Brain microvascular endothelial cell (primary cell): ENCODE results near the gene PYGO2.
"Not testable (repeated sequence)": the region's sequence is repeated elsewhere in the genome, so short reads cannot be mapped to it uniquely, and the experiment has no call there.

Source experiments
- DNase-seq: peaks from one replicate; pipeline ENCODE4 v3.0.0-alpha.2; 2020
- H3K27ac ChIP-seq: fragments of 250-450 bp; sonication (Bioruptor Pico); 2 replicates; pipeline ENCODE4 v1.5.1; 2020; ENCODE audit warnings: mild to moderate bottlenecking, moderate library complexity
- H3K27me3 ChIP-seq: fragments of 250-450 bp; sonication (Bioruptor Pico); replicated peaks from 2 replicates; pipeline ENCODE4 v1.5.1; 2020; ENCODE audit warnings: mild to moderate bottlenecking
- H3K36me3 ChIP-seq: fragments of 250-450 bp; sonication (Bioruptor Pico); replicated peaks from 2 replicates; pipeline ENCODE4 v1.5.1; 2020; ENCODE audit warnings: mild to moderate bottlenecking
- H3K4me3 ChIP-seq: 2 replicates; pipeline ENCODE4 v1.5.1; 2011; ENCODE audit warnings: low read depth, mild to moderate bottlenecking, control low read depth, low read length, moderate library complexity
- CTCF ChIP-seq: IDR thresholded peaks from 2 replicates; pipeline ENCODE4 v1.5.1; 2011; ENCODE audit warnings: low read depth, mild to moderate bottlenecking, moderate library complexity, low read length, control low read depth, inconsistent platforms; ENCODE audit errors: missing control alignments
- in situ Hi-C: cut with HindIII; loops from 2 replicates; pipeline ENCODE4 v1.10.0; 2017; ENCODE audit warnings: low sequenced_read_pairs, low pct_ligation_motif_present

The PYGO2 gene

DNA sequence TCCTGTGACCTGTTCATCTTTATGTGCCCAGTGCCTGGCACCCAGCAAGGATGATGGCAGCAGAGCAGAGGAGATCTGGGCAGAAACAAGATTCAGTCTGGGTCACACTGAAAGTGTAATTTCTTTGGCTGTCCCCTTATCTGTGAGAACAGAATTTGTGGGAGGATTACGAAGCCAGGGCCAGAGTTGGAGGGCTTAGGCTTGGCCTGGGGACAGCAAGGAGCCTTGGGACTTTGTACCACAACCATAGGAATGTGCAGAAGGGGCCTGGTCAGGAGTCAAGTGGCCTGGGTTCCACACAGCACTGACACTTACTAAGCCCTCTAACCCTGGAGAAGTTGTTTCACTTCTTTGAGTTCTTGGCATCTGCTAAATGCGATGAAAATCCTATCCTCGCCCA lies 37.9 kb downstream of the PYGO2 start:
- no peak for TF ChIP-seq CTCF
- peaks cover 6% of the 10 kb centered on the region for H3K36me3 ChIP-seq
- in situ Hi-C loops = no loop called here
- no peaks in the 10 kb centered on the region for H3K27me3 ChIP-seq
- H3K4me3 ChIP-seq = no peak overlapping the region
- no peak for DNase-seq
- H3K27ac ChIP-seq = no peak overlapping the region

DNA sequence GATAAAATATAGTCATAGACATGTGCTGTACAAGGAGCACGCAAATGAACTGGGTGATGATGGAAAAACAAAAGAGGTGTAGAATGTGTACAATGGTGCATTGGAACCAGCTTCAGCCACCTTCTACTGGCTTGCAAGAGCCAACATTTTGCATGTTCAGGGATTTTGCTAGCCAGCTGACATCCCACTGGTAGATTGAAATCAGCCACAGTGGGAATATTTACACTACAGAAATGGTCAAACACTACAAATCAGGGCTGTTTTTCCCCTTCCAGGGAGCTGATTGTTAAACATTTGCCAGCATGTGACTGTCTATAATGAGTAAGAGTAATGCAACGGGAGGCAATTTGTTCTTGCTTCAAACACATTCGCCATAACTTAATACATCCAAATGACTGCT lies 48.3 kb downstream of the PYGO2 start:
- no peaks in the 10 kb centered on the region for H3K36me3 ChIP-seq
- no peak overlapping the region for H3K4me3 ChIP-seq
- no peak overlapping the region for H3K27ac ChIP-seq
- DNase-seq = no peak
- no peaks in the 10 kb centered on the region for H3K27me3 ChIP-seq
- in situ Hi-C loops = no loop called here
- TF ChIP-seq CTCF = no peak

- no peak overlapping the region for H3K4me3 ChIP-seq
- in situ Hi-C loops = no loop called here
- no peaks in the 10 kb centered on the region for H3K36me3 ChIP-seq
- no peak overlapping the region for H3K27ac ChIP-seq
- no peak for TF ChIP-seq CTCF
- DNase-seq = no peak
- no peaks in the 10 kb centered on the region for H3K27me3 ChIP-seq
Observed at GRCh38 chr1:154912755-154913154, 48.8 kb downstream of the PYGO2 start.

DNA sequence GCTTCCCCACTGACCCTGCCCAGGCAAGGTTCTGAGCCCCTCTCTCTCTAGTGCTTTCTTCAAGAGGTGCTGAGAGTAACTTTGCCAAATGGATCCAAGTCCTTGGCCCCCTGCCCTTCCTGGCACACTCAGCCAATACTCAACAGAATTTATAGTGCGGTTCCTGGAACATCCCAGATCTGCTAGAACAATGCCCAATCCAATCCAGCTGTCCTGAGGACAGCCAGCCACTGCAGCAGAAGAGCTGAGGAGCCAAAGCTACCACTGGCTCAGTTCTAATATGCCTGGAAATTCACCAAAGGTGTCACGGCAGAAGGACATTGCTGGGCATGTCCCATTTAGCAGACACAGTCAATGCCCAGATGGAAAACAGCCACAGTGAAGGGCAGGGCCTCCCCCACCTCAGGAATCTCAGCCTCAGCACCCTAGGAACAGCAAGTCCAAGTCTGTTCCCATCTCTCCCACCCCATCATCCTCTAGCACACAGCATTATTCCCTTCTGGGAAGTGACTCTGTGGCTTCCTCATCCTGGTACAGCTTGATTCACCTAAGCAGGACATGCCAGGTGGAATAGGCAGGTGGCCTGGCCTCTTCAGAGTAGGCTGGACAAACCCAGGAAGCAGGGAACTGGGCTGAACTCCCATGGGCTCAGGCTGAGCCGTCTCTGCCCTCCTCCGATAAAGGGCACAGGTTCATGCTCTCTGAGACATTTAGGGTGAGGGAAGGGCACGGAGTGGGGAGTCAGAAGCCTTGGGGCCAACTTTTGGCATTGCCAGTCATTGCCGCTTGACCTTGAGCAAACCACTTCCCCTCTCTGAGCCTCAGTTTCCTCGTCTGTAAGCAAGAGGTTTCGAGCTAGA lies 49.7 kb downstream of the PYGO2 start:
- H3K27ac ChIP-seq = no peak overlapping the region
- H3K27me3 ChIP-seq = no peaks in the 10 kb centered on the region
- H3K4me3 ChIP-seq = no peak overlapping the region
- in situ Hi-C loops = no loop called here
- no peak for TF ChIP-seq CTCF
- no peak for DNase-seq
- H3K36me3 ChIP-seq = no peaks in the 10 kb centered on the region

- TF ChIP-seq CTCF = no peak
- Histone ChIP-seq H3K36me3 (no peaks in the 10 kb centered on the region), H3K27me3 (no peaks in the 10 kb centered on the region), H3K4me3 (no peak overlapping the region), H3K27ac (no peak overlapping the region)
- no peak for DNase-seq
- in situ Hi-C loops = no loop called here
Observed at GRCh38 chr1:154910851-154911250, 50.7 kb downstream of the PYGO2 start.

DNA sequence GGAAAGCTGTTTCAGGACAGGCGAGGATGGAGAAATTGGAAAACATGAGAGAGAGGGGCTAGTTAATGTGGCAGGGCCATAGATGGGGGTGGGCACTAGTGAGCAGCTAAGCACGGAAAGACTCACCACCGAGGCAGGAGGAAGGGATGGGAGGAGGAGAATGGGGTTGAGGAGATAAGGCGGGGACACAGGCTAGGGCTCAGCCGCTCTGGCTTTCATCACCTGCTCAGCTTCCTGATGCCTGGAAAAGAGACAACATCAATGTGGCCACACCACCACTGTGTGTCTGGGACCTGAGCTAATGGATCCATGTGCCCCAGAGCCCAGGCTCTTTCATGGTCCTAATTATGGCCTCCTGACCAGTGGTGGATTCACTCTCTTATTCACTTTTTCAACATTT lies 52.6 kb downstream of the PYGO2 start:
- H3K4me3 ChIP-seq = no peak overlapping the region
- H3K27ac ChIP-seq = no peak overlapping the region
- in situ Hi-C loops = no loop called here
- no peak for TF ChIP-seq CTCF
- H3K27me3 ChIP-seq = no peaks in the 10 kb centered on the region
- no peaks in the 10 kb centered on the region for H3K36me3 ChIP-seq
- no peak for DNase-seq

GRCh38 chr1:154908129-154908528 lies 53.5 kb downstream of the PYGO2 start:
- DNase-seq = peak; percentile 12
- H3K27me3 ChIP-seq, H3K4me3 ChIP-seq, H3K27ac ChIP-seq, H3K36me3 ChIP-seq, in situ Hi-C loops: not testable (repeated sequence)
